Measurements from ENCODE around the gene NAGLU.

NAGLU gene

DNA sequence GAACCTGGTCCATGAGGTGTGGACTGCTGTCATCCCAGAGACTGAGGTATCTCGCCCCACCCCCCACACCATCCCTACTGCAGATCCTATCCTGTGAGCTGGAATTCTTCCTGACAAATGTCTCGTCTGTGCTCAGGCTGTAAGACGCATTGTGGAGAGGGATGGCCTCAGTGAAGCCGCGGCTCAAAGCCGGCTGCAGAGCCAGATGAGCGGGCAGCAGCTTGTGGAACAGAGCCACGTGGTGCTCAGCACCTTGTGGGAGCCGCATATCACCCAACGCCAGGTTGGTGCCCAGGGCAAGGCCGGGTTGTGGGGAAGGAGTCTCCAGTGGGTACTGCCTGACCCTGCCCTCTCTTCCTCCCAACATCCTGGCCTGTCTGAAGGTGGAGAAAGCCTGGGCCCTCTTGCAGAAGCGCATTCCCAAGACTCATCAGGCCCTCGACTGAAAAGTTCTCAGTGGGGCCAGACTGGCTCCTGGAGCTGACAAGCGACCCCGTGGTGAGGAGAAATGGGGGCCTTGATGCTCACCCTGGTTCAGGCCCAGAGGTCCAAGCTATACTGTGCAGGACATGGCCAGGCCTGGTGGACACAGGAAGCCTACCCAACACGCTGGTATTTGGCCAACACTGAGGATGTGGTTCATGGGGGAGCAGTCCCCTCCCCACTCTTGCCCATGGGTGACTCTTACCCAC is 29.6 kb downstream of the NAGLU start:
- no peak for DNase-seq

DNA sequence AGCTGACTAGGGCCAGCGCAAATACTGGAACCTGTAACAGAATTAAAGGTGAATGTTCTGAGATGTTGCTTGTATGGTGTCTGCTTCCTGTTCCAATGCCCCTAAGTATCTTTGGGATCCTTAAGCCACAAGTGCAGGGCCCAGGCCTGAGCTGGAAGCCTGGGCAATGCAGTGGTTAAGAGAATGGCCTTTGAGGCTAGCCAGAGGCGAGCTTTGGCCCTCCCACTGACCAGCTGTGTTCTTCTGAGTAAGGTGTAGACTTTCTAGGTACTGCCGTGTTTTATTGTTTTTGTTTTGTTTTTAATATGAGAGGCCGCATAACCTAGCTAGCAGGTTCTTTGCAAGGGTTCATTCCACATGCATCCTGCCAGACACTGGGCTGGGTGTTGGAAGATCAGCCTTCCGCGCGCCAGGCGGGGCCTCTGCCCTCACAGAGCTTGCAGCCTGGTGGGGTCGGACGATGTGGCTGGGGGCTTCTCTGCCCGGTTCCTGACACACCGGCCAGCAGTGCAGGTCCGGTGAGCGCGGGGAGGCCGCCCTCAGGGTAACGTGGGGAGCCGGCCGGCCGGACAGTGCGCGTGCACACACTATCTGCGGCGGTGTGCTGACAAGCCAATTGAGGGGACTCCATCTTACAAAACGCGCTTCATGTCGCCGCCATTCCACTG is 30.3 kb downstream of the NAGLU start:
- DNase-seq: no peak

DNA sequence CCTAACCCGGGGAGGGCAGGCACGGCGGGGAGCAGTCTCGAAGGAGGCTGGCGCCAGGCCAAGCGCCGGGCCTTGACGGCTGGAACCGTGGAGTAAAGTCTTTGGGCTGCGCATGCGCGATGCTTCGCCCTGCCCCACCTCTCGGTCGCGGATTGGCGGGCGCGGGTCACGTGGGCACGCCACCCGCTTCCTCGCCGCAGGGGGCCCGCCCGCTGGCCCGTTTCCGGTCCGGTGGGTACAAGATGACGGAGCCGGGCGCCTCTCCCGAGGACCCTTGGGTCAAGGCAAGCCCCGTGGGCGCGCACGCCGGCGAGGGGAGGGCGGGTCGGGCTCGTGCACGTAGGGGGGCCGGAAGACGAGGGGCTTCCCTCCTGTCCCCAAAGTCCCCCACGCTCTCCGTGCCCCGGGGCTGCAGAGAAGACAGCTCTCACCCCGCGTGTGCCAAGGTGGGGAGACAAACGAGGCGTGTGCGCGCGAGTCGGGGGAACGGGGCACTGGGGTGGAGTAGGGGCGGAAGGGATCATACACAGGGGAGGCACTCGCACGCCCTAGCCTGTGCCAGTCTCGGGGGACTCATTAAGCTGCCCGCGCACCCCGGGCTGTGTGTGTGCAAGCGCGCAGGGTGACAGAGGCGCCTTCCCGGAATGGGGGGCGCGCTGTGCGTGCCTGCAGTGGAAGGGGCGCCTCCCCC is 31.0 kb downstream of the NAGLU start, which contains the start of gene MLX:
Gene MLX, plus strand, starts transcription at position 218 of the 691 bp plus-strand sequence. Its CDS starts 25 bp downstream, at position 243.
- peak; percentile 97 to 99 (median 98) for DNase-seq

DNA sequence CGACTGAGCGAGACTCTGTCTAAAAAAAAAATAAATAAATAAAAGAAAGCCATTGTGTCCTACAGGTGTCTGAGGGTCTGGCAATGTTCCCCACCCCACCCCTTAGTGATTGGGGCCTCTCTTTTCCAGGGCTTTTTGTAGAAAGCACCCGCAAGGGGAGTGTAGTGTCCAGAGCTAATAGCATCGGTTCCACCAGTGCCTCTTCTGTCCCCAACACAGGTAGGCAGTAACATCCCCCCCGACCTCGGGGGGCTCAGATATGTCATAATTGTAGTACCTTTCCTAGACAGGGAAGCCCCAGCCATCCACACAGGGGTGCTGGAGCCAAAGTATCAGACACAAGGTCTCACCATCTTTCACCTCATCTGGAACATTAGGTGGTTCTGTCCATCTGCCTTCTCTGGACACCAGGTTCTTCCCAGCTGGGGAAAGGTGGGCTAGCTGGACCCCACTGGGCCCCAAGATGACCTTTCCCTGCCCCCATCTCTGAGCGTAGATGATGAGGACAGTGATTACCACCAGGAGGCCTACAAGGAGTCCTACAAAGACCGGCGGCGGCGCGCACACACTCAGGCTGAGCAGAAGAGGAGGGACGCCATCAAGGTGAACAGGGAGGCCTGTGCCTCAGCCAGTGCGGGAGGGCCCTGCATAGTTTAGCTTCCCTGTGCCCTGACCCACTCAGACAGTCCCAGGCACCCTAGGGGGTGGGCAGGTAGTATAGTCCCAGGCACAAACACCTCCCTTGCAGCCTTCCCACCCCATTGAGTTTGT is 32.5 kb downstream of the NAGLU start:
- no peak for DNase-seq

DNA sequence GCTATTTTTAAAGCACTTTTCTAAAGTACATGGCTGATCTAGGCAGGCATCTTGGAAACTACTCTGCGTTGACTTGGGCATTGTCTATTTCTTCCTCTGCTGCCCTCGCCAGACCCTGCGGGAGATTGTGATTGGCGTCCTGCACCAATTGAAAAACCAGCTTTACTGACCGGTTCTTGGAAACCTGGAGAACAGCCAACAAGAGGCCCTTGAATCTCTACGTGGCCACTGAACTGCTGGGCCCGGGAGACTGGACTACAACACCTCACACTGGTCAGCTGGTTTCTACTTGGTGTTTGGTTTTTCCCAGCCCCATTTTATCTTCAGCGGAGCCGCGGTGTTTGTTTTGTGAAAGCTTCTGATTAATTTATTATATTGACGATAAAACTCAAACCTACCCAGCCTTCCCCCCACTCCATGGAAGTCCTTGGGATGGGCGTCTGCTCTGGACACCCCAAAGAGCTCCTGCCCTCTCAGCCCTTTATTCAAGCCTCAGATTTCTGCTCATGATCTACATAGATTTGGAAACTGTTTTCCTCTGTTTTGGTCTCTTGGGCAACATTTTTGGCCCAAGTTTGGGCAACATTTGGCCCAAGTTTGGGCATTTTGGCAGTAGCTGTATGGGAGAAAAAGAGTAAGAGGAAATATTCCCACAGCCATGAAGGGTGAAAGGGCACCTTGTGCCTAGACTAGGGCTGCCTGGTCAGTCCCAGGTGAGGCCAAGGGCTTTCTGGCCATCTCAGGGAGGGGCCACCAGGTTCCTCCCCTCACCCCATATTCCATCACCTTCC is 35.6 kb downstream of the NAGLU start:
- DNase-seq: no peak

DNA sequence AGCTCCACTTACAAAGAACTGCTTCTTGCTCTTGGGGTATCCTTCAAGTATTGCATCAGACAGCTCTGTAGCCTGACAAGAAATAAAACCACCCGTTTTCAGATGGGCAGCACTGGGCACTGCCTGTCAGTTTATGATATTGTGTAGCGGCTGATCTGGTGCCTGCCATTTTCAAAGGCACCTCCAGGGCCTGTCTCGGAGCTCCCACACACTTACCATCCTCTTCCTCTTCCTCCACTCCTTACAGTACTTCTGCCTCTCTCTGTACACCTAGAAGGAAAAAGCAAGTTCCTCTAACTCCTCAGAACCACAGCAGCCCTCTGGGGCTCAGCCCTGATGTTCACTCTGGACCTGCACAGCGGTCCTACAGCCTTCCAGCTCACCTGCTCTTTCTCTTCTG is 37.1 kb downstream of the NAGLU start:
- DNase-seq: no peak

DNA sequence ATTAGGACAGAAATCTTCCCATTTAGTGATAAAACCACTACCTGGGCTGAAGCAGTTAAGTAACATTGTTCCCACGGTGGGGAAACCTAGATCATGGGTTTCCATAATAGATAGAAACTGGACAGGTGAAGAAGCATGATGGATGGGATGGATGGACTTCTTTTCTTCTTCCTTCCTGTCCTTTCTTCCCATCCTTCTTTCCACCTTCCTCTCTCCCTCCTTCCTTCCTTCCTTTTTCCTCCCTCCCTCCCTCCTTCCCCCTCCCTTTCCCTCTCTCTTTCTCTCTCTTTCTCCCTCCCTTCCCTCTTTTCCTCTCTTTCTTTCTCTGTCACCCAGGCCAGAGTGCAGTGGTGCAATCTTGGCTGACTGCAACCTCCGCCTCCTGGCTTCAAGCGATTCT is 38.4 kb downstream of the NAGLU start:
- no peak for DNase-seq

DNA sequence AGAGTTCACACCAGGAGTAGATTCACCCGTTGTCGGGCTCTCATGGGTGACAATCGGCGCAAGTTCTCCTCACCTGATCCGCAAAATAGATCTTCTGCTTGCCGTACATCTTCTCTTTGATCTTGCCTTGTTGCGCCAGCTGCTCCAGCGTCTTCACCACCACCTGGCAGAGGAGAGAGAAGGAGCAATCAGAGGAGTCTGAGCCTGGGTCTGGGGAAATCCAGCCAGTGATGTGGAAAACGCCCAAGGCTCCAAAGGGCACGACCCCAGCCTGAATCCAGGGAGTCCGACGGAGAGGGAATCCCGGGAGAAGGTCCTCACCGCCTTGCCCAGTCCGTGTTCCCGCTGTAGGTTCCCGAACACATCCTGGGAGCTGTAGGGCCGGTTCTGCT is 41.1 kb downstream of the NAGLU start:
- no peak for DNase-seq

DNA sequence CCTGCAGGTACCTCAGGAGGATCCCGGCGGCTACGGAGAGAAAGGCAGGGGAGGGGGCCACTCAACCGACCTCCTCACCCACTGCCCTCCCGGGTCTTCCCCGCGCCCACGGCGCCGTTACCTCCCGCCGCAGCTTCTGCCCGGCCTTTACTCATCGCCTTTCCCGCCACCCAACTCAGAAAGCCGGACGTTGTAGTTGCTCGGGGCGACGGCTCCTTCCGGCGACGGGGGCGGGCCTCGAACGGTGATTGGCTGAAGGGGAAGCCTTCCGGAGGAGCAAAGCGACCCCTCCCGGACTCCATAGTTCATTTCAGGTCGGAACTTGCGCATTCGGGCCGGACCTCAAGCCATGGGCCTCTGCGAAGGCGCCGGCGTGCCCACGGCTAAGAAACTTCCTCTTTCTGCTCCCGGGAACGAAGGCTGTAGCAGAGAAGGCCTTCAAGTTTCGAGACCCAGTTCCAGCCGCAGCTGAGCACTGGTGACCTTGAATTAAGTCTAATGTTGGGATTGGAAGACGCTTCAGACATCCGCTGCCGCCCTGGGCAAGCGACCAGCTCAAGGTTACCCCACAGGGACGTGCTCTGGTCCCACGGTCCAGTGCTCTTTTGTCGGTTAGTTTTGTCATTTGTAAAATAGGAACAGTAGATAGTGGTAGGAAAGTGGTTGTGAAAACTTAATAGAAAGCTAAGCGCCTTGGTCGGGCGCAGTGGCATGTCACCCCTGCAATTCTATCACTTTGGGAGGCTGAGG is 41.7 kb downstream of the NAGLU start, which contains the start of gene PSMC3IP:
Gene PSMC3IP, minus strand, starts transcription at position 198 of the 750 bp plus-strand sequence. Its CDS starts 43 bp downstream, at position 155.
- peak; percentile 98 to 99 (median 99) for DNase-seq

DNA sequence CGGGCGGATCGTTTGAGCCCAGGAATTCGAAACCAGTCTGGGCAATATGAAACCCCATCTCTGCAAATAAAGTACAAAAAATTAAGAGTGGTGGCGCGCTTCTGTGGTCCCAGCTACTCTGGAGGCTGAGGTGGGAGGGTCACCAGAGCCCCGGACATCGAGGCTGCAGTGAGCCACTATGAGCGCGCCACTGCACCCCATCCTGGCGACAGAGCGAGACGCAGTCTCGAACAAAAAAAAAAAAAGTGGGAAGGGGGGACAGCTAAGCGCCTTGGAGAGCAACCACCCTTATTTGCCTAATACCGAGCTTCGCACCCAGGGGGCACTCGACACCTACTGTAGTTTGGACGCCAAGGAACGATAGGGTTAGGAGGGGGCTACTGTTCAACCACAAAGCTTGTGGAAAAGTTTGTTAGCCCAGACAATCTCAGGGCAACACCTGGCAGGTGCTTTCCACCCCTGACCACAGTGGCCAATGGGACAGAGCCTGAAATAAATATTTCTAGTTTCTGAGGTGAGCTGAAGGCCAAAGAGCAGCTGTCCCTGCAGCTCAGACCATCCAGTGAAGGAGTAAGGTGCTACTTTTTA is 42.3 kb downstream of the NAGLU start:
- peak; percentile 80 to 87 (median 84) for DNase-seq

DNA sequence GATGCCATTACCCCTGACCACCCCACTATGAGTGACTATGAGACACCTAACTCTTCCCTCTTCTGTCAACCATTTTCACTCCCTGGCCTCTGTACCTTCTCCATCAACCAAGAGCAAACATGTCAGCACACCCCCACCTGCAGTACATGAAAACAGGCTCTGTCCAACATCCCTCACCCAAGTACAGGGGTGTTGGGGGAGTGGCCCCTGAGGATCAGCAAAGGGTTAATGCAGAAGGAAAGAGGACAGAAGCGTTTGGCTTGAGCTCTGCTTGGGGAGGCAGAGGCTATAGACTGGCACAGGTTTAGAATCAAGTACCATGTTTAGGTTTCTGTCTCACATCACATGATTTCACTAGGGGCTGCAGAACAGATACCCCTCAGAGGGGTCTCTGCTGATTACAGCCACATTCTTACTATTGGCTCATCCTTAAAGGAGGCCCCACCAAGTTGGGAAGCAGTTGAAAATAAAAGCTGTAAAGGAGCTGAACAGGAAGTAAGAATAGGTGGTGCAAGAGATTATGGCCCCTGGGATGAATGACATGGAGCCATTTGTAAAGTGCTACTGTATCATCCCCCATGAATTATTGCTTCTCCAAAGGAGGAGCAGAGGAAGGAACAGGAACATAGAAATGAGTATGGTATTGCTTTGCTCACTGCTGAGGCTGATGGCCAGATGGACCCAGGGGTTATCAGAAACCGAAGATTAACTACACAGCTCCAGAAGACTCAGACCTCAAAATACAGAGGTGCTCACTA is 43.9 kb downstream of the NAGLU start:
- DNase-seq: no peak

DNA sequence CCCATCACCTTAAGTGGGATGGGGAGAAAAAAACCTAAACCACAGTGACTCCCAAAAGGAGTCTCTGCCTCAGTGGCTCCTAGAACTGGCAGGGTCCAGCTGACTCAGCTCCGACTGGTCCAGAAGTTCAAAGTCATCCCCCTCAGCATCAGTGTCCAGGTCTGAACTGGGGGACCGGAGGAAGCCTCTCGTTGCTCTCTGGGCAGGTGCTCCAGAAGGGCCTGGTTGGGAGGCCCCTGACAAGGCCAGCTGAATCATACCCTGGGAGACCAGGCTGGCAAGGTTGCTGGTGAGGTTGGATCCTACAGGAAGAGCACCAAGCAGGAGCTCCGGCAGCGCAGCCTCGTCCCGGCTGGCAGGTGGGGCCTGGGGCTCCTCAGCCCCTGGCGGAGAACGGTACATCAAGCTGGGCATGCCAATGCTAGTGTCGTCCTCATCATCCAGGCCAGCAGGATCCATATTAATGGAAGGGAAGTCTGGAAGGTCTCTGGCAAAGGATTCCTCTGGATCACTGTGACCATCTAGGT is 45.8 kb downstream of the NAGLU start:
- DNase-seq: no peak

DNA sequence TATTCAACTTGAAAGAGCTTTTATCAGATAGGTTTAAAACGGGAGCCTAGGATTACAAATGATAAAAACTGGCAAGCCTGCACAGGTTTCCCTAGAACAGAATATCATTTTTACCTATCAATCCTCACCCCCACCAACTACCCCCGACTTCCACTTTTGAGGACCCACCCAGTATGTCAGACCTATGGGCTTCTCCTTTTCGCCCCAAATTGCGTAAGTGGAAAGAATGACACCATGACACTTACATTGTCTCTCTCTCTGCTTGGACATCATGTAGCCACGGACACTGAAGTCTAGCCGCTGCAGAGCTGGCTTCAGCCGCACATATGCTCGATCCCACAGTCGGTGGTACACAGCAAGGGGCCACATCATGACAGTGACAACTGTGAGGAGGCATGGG is 48.8 kb downstream of the NAGLU start:
- peak; percentile 76 to 88 (median 78) for DNase-seq

DNA sequence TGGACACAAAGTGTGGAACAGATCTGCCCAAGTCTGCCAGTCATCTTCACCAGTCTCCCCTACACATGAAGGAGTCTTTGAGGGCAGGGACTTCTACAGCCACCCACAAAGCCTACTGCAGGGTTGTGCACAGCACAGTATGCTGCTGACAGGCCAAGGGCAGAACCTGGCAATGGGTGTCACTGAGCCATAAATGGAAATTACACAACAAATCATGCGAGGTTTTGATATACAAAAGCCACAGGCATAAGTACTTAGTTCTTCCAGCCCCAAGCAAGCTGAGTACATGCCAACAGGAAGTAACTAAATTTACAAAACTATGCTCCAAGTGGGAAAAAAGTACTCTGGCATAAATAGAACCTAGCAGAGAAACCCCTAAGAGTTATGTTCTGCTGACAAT is 49.3 kb downstream of the NAGLU start:
- peak; percentile 72 to 90 (median 78) for DNase-seq

DNA sequence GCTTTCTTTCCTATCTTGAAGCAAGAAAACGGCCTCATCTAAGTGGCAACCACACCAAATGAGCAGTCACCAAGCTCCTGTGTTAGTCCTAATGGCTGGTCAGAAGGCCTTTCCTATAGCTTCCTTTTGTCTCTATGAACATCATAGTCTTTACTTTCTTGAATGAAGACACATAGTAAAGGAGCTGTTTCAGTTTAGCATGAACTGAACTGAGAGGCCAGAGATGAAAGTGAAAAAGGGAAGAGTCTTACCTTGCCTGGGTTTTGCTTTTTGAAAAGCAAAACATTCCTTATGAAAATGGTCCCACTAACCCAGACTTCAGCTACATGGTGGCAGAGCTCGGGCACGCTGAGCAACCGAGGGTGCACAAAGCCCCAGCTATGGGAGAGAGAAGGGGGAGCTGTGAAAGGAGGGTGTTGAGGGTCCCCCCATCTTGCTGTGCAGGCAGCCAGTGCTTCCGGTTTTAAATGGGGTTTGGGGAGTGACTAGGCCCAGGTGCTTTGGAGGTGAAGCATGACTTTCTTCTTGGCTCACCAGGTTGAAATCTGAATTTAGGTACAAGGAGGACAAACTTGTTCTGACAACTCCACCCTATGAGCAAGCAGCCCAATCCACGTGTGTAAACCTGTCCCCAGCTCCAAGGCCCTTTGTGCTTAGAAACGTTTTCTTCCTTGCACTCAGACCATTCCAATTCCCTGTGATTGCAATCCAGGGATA is 50.6 kb downstream of the NAGLU start:
- no peak for DNase-seq

DNA sequence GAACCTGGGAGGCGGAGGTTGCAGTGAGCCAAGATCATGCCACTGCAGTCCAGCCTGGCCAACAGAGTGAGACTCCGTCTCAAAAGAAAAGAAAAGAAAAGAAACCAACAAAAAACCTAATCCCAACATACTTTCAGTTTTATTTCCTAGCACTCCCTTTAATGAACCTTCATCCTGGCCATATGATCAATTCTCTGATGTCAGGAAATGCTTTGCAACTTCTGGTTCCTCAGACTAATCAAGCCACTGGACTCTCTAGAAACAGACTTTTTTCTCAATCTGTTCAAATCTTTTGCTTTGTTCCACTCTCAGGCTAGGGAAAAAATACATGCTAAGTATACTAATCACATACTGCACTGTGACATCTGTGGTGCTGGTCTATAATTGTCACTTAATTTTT is 54.8 kb downstream of the NAGLU start:
- no peak for DNase-seq

DNA sequence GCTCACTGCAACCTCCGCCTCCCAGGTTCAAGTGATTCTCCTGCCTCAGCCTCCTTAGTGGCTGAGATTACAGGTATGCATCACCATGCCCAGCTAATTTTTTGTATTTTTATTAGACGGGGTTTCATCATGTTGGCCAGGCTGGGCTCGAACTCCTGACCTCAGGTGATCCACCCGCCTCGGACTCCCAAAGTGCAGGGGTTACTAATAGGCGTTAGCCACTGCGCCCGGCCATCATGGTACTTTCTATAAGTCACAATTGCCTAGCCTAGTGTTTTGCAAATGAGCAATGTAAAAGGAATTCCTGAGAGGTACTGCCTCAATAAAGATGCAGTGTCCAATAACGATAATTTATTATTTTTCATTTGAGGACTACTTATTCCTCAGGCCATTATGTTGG is 55.4 kb downstream of the NAGLU start:
- DNase-seq: no peak
